ENCODE measurements around the gene EGFL6.
"Not testable (repeated sequence)": the region's sequence is repeated elsewhere in the genome, so short reads cannot be mapped to it uniquely, and the experiment has no call there.

EGFL6 gene

DNA sequence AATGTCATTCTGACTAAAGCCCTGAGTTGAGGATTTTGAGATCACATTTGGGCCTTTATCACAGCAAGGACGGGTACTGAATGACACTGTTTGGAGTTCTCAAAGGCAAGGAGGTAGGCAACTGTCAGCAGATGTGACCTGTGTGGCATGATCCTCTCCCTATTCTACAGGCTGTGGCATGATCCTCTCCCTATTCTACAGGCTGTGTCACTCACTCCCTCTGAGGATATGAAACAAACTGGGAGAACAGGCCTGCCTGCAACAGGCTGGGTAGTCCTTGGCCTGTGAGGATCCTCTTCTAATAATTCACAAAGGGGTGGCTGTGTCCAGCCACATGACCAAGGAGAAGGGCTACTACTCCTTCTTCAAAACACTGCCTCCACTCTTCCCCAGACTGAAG lies 68.6 kb downstream of the EGFL6 start:
- Histone ChIP-seq H3F3A (ENCODE audit: insufficient read depth, low read length) (no peaks in the 10 kb centered on the region), H3K27ac (ENCODE audit: low read length) (no peak overlapping the region), H2AFZ (ENCODE audit: low read length) (no peak overlapping the region), H4K20me1 (ENCODE audit: insufficient read depth, low read length) (no peaks in the 10 kb centered on the region), H3K9me3 (replicated peaks; ENCODE audit: insufficient read depth, low read length) (no peaks in the 10 kb centered on the region), H3K4me2 (ENCODE audit: low read depth, low read length) (no peak overlapping the region), H3K79me2 (ENCODE audit: low read length) (no peaks in the 10 kb centered on the region), H3K36me3 (replicated peaks; ENCODE audit: insufficient read depth, low read length) (no peaks in the 10 kb centered on the region), H3K4me3 (ENCODE audit: low read length) (no peak overlapping the region), H3K9ac (ENCODE audit: low read length) (no peak overlapping the region), H3K9me2 (replicated peaks; ENCODE audit: insufficient read depth, low read length) (no peaks in the 10 kb centered on the region), H3K27me3 (replicated peaks; ENCODE audit: insufficient read depth, low read length) (no peaks in the 10 kb centered on the region), H3K4me1 (ENCODE audit: low read length) (no peaks in the 10 kb centered on the region)
- TF ChIP-seq EZH2 (optimal IDR thresholded peaks at IDR 0.05; ENCODE audit: low read depth, low read length) (no peak), EZH2phosphoT487 (IDR thresholded peaks at IDR 0.05; ENCODE audit: low read length) (no peak)
- TF ChIP-seq, protein P1, sequence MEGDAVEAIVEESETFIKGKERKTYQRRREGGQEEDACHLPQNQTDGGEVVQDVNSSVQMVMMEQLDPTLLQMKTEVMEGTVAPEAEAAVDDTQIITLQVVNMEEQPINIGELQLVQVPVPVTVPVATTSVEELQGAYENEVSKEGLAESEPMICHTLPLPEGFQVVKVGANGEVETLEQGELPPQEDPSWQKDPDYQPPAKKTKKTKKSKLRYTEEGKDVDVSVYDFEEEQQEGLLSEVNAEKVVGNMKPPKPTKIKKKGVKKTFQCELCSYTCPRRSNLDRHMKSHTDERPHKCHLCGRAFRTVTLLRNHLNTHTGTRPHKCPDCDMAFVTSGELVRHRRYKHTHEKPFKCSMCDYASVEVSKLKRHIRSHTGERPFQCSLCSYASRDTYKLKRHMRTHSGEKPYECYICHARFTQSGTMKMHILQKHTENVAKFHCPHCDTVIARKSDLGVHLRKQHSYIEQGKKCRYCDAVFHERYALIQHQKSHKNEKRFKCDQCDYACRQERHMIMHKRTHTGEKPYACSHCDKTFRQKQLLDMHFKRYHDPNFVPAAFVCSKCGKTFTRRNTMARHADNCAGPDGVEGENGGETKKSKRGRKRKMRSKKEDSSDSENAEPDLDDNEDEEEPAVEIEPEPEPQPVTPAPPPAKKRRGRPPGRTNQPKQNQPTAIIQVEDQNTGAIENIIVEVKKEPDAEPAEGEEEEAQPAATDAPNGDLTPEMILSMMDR (IDR thresholded peaks at IDR 0.05; ENCODE audit: low read length): no peak
- no peak for DNase-seq

DNA sequence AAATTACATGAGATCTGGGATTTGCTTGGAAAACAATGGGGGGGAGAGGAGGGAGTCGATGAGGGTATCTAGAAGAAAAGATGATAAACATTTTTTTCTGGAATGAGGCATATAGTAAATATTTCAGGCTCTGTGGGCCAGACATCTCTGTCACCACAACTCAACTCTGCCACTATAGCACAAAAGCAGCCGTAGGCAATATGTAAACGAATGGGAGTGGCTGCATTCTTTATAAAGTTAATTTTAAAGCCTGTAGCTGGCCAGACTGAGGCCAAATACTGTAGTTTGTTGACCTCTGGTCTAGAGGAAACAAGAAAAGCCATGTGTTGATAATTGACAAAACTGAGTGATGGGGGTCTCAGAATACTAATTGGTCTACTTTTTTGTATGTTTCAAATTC lies 69.4 kb downstream of the EGFL6 start:
- Histone ChIP-seq H3K9me3 (replicated peaks; ENCODE audit: insufficient read depth, low read length) (no peaks in the 10 kb centered on the region), H3K4me1 (ENCODE audit: low read length) (no peaks in the 10 kb centered on the region), H3K9ac (ENCODE audit: low read length) (no peak overlapping the region), H3F3A (ENCODE audit: insufficient read depth, low read length) (no peaks in the 10 kb centered on the region), H3K27ac (ENCODE audit: low read length) (no peak overlapping the region), H3K36me3 (replicated peaks; ENCODE audit: insufficient read depth, low read length) (no peaks in the 10 kb centered on the region), H2AFZ (ENCODE audit: low read length) (no peak overlapping the region), H4K20me1 (ENCODE audit: insufficient read depth, low read length) (no peaks in the 10 kb centered on the region), H3K79me2 (ENCODE audit: low read length) (no peaks in the 10 kb centered on the region), H3K9me2 (replicated peaks; ENCODE audit: insufficient read depth, low read length) (no peaks in the 10 kb centered on the region), H3K4me2 (ENCODE audit: low read depth, low read length) (no peak overlapping the region), H3K27me3 (replicated peaks; ENCODE audit: insufficient read depth, low read length) (no peaks in the 10 kb centered on the region), H3K4me3 (ENCODE audit: low read length) (no peak overlapping the region)
- TF ChIP-seq, protein P1 (IDR thresholded peaks at IDR 0.05; ENCODE audit: low read length): no peak
- no peak for TF ChIP-seq EZH2 (optimal IDR thresholded peaks at IDR 0.05; ENCODE audit: low read depth, low read length)
- TF ChIP-seq EZH2phosphoT487 (IDR thresholded peaks at IDR 0.05; ENCODE audit: low read length): no peak
- no peak for DNase-seq

DNA sequence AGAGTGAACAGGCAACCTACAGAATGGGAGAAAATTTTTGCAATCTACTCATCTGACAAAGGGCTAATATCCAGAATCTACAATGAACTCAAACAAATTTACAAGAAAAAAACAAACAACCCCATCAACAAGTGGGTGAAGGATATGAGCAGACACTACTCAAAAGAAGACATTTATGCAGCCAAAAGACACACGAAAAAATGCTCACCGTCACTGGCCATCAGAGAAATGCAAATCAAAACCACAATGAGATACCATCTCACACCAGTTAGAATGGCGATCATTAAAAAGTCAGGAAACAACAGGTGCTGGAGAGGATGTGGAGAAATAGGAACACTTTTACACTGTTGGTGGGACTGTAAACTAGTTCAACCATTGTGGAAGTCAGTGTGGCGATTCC lies 72.3 kb downstream of the EGFL6 start:
- H3K4me2 ChIP-seq (ENCODE audit: low read depth, low read length); H3K36me3 ChIP-seq (replicated peaks; ENCODE audit: insufficient read depth, low read length); H4K20me1 ChIP-seq (ENCODE audit: insufficient read depth, low read length); H2AFZ ChIP-seq (ENCODE audit: low read length); H3K27ac ChIP-seq (ENCODE audit: low read length); H3K4me3 ChIP-seq (ENCODE audit: low read length); H3K27me3 ChIP-seq (replicated peaks; ENCODE audit: insufficient read depth, low read length); H3K4me1 ChIP-seq (ENCODE audit: low read length); H3F3A ChIP-seq (ENCODE audit: insufficient read depth, low read length); H3K79me2 ChIP-seq (ENCODE audit: low read length); DNase-seq; H3K9me3 ChIP-seq (replicated peaks; ENCODE audit: insufficient read depth, low read length); H3K9me2 ChIP-seq (replicated peaks; ENCODE audit: insufficient read depth, low read length); H3K9ac ChIP-seq (ENCODE audit: low read length): not testable (repeated sequence)

DNA sequence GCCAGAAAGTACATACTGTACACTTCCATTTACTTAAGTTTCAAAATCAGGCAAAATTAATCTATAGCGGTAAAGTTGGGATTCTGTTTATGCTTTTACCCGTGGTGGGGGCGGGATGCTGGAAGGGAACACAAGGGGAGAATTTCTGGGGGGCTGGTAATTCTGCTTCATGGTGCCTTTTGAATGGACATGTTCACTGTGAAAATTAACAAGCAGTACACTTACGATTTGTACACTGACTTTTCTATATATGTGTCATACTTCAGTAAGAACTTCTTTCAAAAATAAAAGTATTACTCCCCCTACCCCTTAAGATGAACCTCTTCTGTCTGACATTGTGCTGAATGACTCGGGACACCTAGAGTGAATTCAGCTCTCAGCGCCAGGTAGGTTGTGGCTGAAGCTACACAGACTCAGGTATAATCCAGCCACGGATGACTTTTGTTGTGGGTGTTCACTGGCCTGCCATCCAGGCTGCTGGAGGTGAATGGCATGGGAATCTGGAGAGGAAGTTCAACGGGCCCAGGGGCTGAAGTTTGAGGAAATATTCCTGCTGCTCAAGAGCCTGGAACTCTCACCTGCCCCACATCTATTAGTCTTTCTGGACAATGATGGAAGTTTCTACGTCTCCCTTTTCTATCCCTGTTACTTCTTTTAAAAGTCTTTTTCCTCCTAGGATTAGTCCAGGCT lies 76.2 kb downstream of the EGFL6 start:
- Histone ChIP-seq H3K4me2 (ENCODE audit: low read depth, low read length) (no peak overlapping the region), H3F3A (ENCODE audit: insufficient read depth, low read length) (no peaks in the 10 kb centered on the region), H4K20me1 (ENCODE audit: insufficient read depth, low read length) (no peaks in the 10 kb centered on the region), H3K27me3 (replicated peaks; ENCODE audit: insufficient read depth, low read length) (no peaks in the 10 kb centered on the region), H3K9ac (ENCODE audit: low read length) (no peak overlapping the region), H3K79me2 (ENCODE audit: low read length) (no peaks in the 10 kb centered on the region), H3K9me2 (replicated peaks; ENCODE audit: insufficient read depth, low read length) (no peaks in the 10 kb centered on the region), H3K4me1 (ENCODE audit: low read length) (no peaks in the 10 kb centered on the region), H3K9me3 (replicated peaks; ENCODE audit: insufficient read depth, low read length) (no peaks in the 10 kb centered on the region), H2AFZ (ENCODE audit: low read length) (no peak overlapping the region), H3K36me3 (replicated peaks; ENCODE audit: insufficient read depth, low read length) (no peaks in the 10 kb centered on the region), H3K4me3 (ENCODE audit: low read length) (no peak overlapping the region), H3K27ac (ENCODE audit: low read length) (no peak overlapping the region)
- TF ChIP-seq EZH2 (optimal IDR thresholded peaks at IDR 0.05; ENCODE audit: low read depth, low read length) (no peak), EZH2phosphoT487 (IDR thresholded peaks at IDR 0.05; ENCODE audit: low read length) (no peak)
- TF ChIP-seq, protein P1 (IDR thresholded peaks at IDR 0.05; ENCODE audit: low read length): no peak
- DNase-seq: no peak

Data from MM.1S (cell line).